ENCODE results near the gene EIF2AK2. TPM values are rescaled to one million over a fixed set of nuclear protein-coding genes. Genes with fewer than 3 reads are reported as not detected.

EIF2AK2 gene
- total RNA-seq, 1 donor from 2014 or later, result 28.7 TPM

- DNase-seq (ENCODE audit: low spot score), result no peak
These were observed 14.8 kb upstream of the EIF2AK2 start for GRCh38 chr2:37171624-37171950.

- no peak for DNase-seq (ENCODE audit: low spot score)
These were observed 11.6 kb upstream of the EIF2AK2 start for GRCh38 chr2:37168217-37168981.

GRCh38 chr2:37167636-37168180 lies 10.9 kb upstream of the EIF2AK2 start:
- no peak for DNase-seq (ENCODE audit: low spot score)

- no peak for DNase-seq (ENCODE audit: low spot score)
These were observed 8.0 kb upstream of the EIF2AK2 start for GRCh38 chr2:37164757-37165156.

- peak; percentile 21 for DNase-seq (ENCODE audit: low spot score)
These were observed 516 bp downstream of the EIF2AK2 start for GRCh38 chr2:37156071-37156856.

- no peak for DNase-seq (ENCODE audit: low spot score)
These were observed 2.0 kb downstream of the EIF2AK2 start for GRCh38 chr2:37154785-37155184.

- no peak for DNase-seq (ENCODE audit: low spot score)
These were observed 3.6 kb downstream of the EIF2AK2 start for GRCh38 chr2:37153224-37153623.

GRCh38 chr2:37149626-37150322 lies 7.0 kb downstream of the EIF2AK2 start:
- DNase-seq (ENCODE audit: low spot score), result no peak

- peak; percentile 51 for DNase-seq (ENCODE audit: low spot score)
These were observed 8.5 kb downstream of the EIF2AK2 start for GRCh38 chr2:37148325-37148724.

- DNase-seq (ENCODE audit: low spot score), result no peak
These were observed 10.7 kb downstream of the EIF2AK2 start for GRCh38 chr2:37146062-37146461.

- DNase-seq (ENCODE audit: low spot score), result no peak
These were observed 12.8 kb downstream of the EIF2AK2 start for GRCh38 chr2:37143974-37144373.

- no peak for DNase-seq (ENCODE audit: low spot score)
These were observed 14.2 kb downstream of the EIF2AK2 start for GRCh38 chr2:37142546-37142945.

- DNase-seq (ENCODE audit: low spot score), result no peak
These were observed 23.9 kb downstream of the EIF2AK2 start for GRCh38 chr2:37132914-37133313.

GRCh38 chr2:37125416-37125815 lies 31.4 kb downstream of the EIF2AK2 start:
- no peak for DNase-seq (ENCODE audit: low spot score)

GRCh38 chr2:37119157-37119556 lies 37.6 kb downstream of the EIF2AK2 start:
- no peak for DNase-seq (ENCODE audit: low spot score)

GRCh38 chr2:37117566-37117965 lies 39.2 kb downstream of the EIF2AK2 start:
- no peak for DNase-seq (ENCODE audit: low spot score)

GRCh38 chr2:37111958-37112357 lies 44.8 kb downstream of the EIF2AK2 start:
- no peak for DNase-seq (ENCODE audit: low spot score)

- no peak for DNase-seq (ENCODE audit: low spot score)
These were observed 46.2 kb downstream of the EIF2AK2 start for GRCh38 chr2:37110306-37111212.

GRCh38 chr2:37109523-37109922 lies 47.3 kb downstream of the EIF2AK2 start:
- DNase-seq (ENCODE audit: low spot score), result no peak

- no peak for DNase-seq (ENCODE audit: low spot score)
These were observed 51.6 kb downstream of the EIF2AK2 start for GRCh38 chr2:37105150-37105549.

- DNase-seq (ENCODE audit: low spot score), result no peak
These were observed 52.6 kb downstream of the EIF2AK2 start for GRCh38 chr2:37104178-37104577.
